ENCODE measurements around the gene NALCN.

NALCN gene

DNA sequence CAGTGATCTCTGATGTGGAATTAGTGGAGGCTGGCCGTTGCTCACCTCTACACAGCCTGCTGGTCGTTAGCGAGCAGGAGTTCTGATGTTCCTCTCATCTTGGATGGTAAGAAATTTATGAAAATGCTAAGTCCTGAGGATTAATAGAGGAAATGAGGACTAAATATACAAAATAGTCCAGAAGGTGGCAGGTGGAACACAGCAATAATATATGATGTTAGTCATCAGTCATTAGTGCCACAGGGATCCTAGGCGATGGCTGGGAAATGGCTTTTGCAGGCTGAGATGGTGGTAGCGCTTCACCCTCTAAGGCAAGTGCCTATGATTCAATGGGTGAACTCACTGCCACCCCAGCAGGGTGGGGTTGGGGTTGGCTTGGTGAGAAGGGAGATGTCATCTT is 403.1 kb downstream of the NALCN start:
- no peak for DNase-seq

DNA sequence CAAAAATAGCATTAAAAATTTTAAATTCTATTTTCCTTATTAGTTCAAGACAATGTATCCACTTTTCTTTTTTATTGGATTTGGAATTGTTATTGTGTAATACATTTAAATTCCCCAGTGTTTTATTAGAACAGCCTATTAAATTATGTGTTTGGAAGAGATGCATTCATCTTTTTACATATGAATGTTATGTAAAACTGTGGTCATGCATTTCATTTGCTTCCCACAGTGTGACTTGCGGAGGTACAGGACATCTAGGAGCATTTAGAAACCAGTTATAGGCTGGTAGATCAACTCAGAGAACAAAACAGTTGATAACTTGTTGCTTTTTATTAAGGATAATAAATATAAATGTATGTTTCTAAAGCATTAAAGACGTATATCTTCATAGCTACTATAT is 406.2 kb downstream of the NALCN start:
- no peak for DNase-seq

DNA sequence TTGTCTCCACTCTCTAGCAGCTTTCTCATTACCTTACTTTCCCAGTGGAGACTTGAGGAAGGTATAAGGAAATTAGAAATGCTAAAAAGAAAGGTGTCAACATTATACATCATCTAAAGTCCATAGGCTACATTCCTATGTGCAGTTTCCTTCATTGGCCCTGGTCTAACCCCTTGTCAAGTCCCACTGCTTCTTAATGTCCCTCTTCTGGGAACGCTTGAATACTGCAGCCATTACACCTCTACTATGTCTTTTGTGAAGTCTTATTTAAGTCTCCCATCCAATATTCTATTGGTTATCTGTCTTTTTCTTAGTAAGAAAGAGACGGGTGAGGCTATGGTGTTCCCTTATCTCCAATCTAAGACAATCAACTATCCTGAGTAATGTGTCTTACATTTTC is 409.1 kb downstream of the NALCN start:
- DNase-seq, result no peak
